Measurements from ENCODE around the gene LRRC49.
A peak's percentile ranks its signal among the peaks of the same experiment; 100 is the strongest.
"Not testable (repeated sequence)": the region's sequence is repeated elsewhere in the genome, so short reads cannot be mapped to it uniquely, and the experiment has no call there.

The LRRC49 gene

DNA sequence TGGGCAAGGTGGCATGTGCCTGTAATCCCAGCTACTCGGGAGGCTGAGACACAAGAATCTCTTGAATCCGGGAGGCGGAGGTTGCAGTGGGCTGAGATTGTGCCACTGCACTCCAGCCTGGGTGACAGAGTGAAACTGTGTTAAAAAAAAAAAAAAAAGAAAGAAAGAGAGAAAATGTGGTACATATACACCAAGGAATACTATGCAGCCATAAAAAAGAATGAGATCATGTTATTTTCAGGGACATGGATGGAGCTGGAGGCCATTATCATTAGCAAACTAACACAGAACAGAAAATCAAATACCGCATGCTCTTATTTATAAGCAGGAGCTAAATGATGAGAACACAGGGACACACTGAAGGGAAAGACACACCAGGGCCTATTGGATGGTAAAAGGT lies 111.9 kb downstream of the LRRC49 start:
- not testable (repeated sequence) for FAIRE-seq

DNA sequence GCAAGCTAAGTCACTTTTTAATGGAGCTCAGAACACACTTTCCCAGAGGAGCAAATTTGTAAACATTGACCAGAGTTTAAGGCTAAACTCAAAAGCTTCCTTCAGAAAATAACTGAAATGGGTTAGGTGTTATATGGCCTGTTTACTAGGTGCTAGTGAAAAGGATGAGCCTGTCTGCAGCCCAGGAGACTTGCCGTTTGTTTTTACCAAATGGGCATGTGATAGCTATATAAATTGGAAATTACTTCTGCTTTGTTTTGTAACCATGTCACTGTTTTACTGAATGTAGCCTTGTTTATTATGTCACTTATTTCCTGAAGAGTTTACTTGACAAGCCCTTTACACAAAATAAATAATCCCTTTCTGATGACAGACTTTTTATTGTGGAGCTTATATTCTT lies 113.3 kb downstream of the LRRC49 start:
- FAIRE-seq, result no peak

DNA sequence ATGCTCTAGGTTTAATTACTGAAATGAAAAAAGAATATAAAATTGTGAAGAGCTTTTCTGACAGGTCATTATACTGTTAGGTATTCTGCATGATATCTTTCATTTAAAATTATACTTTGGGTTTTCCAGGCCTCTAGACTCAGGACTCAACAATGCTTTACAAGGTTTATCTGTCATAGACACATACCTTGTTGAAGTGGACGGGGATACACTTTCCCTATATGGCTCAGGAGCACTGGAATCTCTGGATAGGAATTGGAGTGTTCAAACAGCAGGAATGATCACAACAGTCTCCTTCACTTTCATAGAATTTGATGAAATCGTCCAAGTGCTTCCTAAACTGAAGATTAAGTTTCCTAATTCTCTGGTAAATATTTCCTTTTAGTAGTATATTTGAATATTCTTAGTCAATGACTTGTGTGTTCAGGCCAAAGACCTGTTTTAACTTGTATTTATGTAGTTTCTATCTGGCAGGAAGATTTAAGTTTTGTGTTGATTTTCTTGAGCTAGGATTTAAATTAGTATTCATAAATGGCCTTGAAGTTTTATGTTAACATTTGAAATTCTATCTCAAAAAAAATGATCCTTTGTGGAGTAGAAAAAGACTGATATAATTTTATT lies 115.7 kb downstream of the LRRC49 start:
- FAIRE-seq, result peak; percentile 68

DNA sequence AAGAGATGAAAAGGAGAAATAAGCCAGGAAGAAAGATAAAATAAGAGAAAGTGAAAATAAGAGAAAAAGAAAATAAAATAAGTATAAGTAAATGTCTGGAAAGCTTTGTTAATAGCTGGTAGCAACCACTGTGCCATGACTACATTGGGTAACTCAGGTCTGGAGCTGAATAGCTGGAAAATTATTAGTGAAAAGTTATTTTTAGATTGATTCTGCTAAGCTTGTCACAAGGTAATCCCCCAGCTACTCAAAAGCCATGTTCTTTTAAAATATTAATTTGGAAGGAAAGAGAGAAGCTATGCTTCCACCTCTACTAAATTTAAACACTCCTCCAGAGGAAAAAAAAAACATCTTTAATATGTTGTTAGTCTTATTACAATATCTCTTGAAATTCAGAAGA lies 117.8 kb downstream of the LRRC49 start:
- no peak for FAIRE-seq

DNA sequence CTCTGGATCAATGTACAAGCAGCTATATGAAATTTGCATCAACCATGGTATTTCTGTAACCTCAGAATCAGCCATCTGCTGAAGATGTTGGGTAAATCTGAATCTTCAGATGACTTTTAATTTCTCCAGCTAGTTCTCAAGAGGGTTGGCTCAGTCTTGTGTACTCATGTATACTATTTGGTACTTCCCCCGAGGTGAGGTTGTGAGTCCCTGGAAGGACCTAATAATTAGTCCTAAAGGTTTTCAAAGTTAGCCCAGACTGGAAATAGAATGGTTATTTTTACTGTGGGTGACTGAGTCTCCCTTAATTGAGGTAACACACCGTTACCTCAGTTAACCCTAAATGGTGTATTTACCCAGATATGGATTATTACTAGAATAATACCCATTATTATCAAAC lies 118.4 kb downstream of the LRRC49 start:
- FAIRE-seq, result no peak

DNA sequence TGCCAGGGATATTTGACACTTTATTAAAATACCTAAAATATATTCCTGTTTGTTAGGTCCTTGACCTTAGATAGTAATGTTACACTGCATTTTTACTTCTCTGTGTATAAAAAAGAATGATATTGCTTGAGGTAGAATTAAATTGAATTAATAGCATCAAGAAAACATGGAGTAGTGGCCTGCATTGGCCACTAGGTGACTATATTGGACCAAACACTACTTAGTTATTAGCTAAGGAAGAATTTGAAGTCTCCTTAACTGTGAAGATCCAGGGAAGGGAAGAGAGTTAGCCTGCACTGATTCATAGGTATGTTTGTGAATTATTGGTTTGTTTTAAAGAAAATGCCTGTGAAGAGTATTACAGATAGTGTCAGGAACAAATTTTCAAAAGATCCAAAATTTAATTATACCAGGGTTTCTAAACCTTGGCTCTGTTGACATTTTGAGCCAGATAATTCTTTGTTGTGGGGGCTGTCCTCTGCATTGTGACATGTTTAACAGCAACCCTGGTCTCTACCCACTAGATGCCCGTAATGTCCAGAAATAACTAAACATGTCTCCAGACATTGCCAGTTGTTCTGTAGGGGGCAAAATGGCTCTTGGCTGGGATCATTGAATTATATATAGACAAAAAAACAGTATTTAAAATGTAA lies 119.0 kb downstream of the LRRC49 start:
- peak; percentile 97 for FAIRE-seq

DNA sequence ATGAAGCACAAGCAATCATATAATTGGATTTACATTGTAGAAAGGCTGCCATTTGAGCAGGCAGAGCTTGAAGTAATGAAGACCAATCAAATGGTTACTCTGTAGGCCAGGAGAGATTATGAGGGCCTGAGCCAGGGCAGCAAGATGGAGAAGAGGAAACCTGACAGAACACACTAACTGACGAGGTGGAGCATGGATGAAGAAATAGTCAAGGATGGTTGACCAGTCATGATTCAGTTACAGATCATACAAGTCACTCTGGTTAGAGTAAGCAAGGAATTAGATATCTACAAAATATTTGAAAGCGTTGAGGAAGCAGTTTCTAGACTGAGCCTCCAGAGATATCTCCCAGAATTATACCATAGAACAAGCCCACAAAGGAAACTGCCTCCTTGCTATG lies 120.8 kb downstream of the LRRC49 start:
- no peak for FAIRE-seq

DNA sequence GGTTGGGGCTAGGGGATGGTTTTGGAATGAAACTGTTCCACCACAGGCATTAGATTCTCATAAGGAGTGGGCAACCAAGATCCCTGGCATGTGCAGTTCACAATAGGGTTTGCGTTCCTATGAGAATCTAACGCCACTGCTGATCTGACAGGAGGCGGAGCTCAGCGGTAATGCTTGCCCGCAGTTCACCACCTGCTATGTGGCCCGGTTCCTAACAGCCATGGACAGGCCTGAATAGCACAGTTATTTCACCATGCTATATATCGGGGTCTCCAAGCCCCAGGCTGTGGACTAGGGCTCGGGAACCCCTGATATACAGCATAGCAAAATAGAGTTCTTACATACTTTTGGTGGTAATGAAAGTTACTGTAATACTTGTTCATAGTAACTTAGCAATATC lies 122.7 kb downstream of the LRRC49 start:
- FAIRE-seq, result no peak

DNA sequence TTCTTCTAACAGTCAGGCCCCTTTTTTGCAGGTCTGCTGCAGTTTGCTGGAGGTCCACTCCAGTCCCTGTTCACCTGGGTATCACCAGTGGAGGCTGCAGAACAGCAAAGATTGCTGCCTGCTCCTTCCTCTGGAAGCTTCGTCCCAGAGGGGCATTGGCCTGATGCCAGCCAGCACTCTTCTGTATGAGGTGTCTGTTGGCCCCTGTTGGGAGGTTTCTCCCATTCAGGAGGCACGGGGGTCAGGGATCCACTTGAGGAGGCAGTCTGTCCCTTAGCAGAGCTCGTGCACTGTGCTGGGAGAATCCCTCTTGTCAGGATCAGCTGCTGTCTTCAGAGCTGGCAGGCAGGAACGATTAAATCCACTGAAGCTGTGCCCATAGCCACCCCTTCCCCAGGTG lies 138.6 kb downstream of the LRRC49 start:
- FAIRE-seq, result not testable (repeated sequence)

DNA sequence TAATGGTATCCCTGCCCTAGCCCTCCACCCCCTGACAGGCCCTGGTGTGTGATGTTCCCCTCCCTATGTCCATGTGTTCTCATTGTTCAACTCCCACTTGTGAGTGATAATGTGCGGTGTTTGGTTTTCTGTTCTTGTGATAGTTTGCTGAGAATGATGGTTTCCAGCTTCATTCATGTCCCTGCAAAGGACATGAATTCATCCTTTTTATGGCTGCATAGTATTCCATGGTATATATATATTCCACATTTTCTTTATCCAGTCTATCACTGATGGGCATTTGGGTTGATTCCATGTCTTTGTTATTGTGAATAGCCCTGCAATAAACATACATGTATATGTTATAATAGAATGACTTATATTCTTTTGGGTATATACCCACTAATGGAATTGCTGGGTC lies 142.9 kb downstream of the LRRC49 start:
- not testable (repeated sequence) for FAIRE-seq

DNA sequence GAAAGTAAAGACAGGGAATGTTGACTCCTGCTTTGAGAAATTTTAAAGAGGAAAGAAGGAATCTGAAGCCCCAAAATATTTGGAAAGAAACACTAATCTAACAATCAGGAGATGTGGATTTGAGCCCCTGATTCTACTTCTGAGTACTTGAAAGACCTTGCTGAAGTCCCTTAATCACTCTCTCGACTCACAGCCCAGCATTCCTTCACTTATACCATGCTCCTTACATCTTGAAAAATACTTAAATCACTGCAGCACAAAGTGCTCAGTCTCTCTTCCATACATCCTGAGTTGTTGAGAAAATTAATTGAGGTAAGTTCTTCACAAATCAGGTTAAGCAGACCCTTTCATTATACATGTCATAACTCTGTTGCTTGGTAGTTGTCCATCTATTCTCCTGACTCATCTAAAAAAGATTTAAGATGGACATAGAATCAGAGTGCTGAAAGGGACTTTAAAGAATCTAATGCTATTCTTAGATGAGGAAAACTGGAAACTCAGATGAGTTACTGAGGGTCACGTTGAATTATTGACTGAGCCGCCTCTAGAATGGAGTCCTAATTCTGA lies 149.8 kb downstream of the LRRC49 start:
- no peak for FAIRE-seq

DNA sequence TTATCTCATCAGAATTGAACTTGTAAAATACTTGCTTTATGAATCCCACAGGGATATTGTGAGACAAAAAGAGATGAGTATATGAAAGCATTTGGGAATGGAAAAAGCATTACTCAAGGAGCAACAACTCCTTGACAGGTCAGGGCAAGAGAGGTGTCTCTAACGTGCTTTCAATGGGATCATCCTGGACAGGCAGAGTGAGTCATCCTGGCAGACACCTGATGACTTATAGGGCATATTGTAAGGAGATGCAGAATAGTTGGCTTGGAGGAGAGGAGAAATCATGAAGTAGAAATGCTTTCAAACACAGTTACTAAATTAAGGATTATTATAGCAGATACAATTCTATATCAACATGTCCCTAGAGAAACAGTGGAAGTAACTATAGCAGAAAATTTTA lies 150.7 kb downstream of the LRRC49 start:
- FAIRE-seq, result no peak

DNA sequence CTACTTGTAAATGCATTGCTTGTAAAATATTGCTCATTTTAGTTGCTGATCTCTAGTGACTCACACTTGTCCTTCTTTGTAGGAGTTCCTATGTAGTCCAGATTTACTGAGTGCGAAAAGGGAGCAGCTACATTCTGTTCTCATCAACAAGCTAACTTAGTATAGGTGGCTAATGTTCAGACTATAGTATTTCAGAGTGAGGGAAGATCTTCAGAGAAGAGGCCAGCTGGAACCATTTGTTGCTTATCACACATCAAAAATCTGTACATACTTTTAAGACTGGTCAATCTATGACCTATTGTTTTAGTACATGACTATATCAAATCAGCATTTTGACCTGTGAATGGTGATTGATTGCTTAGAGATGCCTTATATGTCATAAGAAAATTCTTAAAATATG lies 151.4 kb downstream of the LRRC49 start:
- no peak for FAIRE-seq

DNA sequence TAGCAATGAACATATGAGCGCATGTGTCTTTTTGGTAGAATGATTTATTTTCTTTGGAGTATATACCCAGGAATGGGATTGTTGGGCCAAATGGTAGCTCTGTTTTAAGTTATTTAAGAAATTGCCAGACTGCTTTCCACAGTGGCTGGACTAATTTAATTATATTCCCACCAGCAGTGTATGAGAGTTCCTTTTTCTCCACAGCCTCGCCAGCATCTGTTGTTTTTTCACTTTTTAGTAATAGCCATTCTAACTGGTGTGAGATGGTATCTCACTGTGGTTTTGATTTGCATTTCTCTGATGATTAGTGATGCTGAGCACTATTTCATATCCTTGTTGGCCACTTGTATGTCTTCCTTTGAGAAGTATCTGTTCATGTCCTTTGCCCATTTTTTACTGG lies 153.5 kb downstream of the LRRC49 start:
- not testable (repeated sequence) for FAIRE-seq

DNA sequence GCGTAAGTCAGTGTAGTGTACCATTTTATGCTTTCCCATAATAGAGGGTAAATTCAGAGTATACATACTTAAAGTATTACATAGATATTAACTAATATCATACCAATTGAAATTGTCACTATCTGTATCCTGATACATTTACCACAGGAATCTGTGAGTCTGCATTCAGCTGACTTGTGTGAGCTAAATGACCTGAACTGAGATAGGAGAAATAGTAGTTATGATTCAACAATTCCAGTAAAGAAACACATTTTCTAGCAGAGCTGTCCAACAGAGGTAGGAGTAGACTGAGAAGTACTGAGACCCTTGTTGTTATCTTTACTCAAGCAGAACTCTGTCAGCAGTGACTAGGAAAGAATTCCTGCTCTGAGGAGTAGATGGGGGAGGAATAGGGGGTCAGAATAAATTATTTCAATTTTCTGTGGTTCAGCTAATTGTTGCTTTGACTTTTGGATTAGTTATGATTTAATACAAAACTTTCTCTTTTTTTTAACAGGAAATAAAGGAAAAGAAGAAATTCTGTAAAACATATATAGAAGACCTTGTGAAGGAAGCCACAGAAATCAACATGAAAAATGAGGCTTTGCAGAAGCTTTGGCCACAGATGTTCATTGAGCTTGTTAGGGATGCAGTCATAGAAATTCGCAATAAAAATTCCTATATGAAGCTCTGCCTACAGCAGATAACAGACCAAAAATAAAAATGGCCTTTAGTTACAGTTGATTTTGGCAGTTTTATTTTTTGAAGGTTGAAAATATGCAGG lies 156.5 kb downstream of the LRRC49 start:
- no peak for FAIRE-seq

DNA sequence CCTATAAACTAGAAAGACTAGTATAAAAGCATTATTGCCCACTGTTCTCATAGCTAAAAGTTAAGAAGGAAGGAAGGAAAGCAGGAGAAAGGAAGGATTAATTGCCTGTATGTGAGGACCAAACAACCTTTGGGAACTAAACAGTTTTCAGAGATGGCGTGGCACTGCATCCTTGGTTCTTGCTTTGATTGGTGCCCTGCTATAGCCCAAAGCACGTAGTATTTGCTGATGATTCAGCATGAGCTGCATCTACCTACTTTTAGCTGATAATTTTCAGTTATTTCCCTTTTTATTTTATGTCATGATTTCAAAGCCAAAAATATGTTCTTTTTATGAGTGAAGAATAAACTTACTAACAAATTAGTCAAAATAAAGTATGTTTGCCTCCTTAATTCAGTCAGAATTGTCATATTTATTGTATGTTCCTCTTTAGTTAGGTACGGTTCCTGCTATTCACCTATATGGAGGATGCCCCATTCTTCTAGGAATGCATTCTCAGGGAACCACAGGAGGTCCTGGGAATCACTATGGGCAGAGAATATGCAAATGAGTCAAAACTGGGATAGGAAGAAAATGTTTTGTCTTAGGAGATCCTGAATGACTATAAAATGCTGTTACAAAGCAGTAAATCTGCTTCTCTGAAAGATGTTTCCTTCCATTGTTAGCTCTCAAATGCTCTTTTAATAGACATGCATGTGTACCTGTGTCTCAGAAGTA lies 157.2 kb downstream of the LRRC49 start:
- FAIRE-seq, result no peak

DNA sequence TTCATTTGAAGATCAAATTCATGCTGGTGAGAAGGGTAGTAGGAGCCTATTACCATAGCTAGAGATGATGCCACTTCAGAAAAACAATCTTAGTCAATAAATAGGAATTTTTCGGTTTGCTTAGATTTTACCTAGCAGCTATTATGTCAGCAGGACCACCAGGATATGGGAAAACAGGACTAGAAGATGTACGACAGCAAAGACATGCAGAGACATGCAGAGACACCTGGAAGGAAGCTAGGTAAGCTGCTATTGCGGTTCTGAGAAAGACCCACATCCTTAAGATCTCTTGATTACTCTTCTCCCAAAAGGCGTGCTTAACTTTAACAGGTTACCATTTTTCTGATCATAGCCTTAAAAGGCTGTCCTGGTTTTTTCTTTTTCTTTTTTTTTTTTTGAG lies 157.8 kb downstream of the LRRC49 start:
- FAIRE-seq, result no peak

DNA sequence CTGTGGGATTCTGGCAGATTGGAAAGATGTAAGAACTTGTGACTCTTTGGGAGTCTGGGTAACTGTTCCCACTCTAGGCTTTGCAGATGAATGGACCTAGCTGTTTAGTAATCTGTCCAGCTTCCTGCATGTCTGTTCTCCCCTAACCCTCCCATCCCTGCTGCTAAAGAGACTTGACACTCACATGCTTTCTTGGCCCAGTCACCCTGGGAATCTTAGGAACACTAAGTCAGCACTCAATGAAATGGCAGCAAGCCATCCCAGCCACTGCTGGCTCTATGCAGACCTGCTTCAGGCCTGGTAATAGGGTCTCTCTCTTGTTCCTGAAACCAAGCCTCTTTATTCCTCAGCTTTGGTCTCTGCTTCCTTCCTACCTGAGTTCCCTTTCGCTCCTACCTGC lies 158.9 kb downstream of the LRRC49 start:
- FAIRE-seq, result no peak

DNA sequence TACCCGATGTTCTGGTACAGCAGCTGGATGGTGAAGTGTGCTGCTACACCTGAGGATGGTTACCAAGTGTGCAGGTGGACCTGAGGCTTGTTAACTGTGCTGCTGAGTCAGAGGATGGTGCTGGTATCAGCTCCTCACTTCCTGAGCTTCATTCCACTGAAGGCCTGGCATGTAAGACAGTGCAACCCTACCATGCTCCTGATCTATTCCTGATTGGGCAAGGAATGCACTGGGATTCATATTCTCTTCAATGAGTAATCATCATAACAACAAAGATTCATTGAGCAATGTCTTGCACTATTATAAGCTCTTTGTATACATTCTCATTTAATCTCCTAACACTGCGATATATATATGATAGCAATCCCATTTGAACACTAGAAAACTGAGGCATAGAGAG lies 159.7 kb downstream of the LRRC49 start:
- no peak for FAIRE-seq

DNA sequence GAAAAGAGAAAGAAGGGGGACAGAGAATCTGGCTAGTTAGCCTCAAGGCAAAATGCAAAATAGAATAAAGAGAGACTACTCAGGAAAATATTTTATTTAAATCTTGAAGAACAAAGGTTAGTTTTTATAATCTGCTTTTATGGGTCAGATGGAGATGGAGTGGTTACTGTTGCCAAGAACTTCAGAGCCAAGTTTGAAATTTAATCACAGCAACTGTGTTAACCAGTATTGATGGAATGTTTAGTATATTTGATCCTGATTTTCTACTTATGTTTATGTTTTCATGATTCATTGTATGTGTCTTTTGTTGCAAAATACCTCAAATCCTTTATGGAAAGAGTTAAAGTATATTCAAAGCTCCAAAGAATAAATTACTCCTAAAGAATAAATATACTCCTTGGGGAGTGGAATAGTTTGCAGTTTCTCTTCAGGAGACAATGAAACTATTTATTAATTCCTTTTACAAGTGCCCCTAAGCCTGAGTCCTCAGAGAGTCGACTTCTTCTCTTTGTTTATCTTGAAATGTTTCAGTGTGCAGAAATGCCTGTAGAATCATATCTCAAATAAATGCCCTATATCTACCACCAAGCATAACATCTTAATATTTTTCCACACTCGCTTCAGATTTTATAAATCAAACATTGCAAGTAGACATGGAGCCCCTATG lies 161.8 kb downstream of the LRRC49 start:
- no peak for FAIRE-seq

DNA sequence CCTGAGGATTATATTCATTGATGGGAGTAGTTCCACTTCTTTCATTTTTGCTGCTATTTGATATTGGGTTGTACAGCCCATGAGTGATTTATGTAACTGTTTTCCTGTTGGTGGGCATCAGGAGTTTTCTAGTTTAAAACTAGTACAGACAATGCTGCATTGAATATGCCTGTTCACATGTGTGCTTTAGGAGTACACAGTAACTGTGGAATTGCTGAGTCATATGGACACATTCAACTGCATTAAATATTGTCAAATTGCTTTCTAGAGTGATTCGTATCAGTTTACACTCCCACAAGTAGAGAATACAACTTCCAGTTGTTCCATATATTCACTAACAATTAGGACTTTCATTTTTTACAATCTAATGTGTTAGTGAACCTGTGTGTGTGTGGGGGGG lies 162.8 kb downstream of the LRRC49 start:
- no peak for FAIRE-seq

DNA sequence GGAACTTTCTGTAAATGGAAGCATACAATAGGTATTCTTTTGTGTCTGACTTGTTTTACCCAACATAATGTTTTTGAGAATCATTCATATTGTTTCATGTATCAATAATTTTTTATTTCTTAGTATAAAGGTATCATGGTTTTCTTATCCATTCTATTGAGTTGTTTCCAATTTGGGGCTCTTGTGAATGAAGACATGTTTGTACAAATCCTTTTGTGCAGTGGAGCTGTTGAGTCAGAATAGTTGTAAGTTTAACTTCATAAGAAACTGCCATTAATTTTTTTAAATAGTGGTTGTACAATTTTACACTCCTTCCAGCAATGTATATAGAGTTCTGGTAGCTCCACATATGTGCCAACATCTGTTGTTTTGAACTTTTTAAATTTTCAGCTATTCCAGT lies 163.5 kb downstream of the LRRC49 start:
- FAIRE-seq, result no peak

DNA sequence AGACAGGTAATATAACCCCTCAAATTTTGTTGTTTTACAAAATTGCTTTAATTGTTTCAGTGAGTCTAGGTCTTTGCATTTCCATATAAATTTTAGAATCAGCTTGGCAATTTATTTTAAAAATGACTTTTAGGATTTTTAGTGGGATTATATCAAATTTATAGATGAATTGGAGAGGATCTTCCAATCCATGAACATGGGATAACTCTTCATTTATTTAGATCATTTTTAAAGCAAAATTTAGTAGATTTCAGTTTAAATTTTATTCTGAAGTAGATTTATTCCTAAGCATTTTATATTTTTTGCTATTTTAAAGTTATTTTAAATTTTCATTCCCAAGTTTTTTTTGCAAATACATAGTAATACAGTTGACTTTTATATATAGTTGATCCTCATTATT lies 164.5 kb downstream of the LRRC49 start:
- FAIRE-seq, result peak; percentile 86

Measured in A204.1 (cell line).